ENCODE measurements around the gene COPS7B. TPM values are rescaled to one million over a fixed set of nuclear protein-coding genes. Genes with fewer than 3 reads are reported as not detected.

Gene COPS7B
- total RNA-seq, 6 experiments from 2014 or later, result 34.9 to 45.6 (median 40.9) TPM

- no peaks in the 10 kb centered on the region for H3K27me3 Mint-ChIP-seq (ENCODE audit: insufficient read depth)
- H3K4me3 Mint-ChIP-seq, result no peak overlapping the region
- no peak overlapping the region for H3K27ac Mint-ChIP-seq
- H3K9me3 Mint-ChIP-seq, result no peaks in the 10 kb centered on the region
- no peaks in the 10 kb centered on the region for H3K4me1 Mint-ChIP-seq (ENCODE audit: low read depth)
- H3K36me3 Mint-ChIP-seq (ENCODE audit: low read depth), result peaks cover 4% of the 10 kb centered on the region; the same call in 1 of the 2 replicates
- no peak for TF ChIP-seq CTCF (IDR thresholded peaks at IDR 0.05)
- no peak for DNase-seq
These were observed 35.0 kb upstream of the COPS7B start for GRCh38 chr2:231751042-231751815.

GRCh38 chr2:231752061-231752460 is 34.2 kb upstream of the COPS7B start:
- no peak for DNase-seq
- Mint-ChIP-seq H3K27ac (no peak overlapping the region), H3K4me1 (ENCODE audit: low read depth) (no peaks in the 10 kb centered on the region), H3K4me3 (no peak overlapping the region), H3K36me3 (ENCODE audit: low read depth) (peaks cover 4% of the 10 kb centered on the region; the same call in 1 of the 2 replicates), H3K27me3 (ENCODE audit: insufficient read depth) (no peaks in the 10 kb centered on the region), H3K9me3 (no peaks in the 10 kb centered on the region)
- no peak for TF ChIP-seq CTCF (IDR thresholded peaks at IDR 0.05)

GRCh38 chr2:231761735-231762134 is 24.5 kb upstream of the COPS7B start:
- TF ChIP-seq CTCF (IDR thresholded peaks at IDR 0.05), result no peak
- Mint-ChIP-seq H3K4me1 (ENCODE audit: low read depth) (peaks cover 5% of the 10 kb centered on the region; the same call in 1 of the 2 replicates), H3K36me3 (ENCODE audit: low read depth) (no peaks in the 10 kb centered on the region), H3K4me3 (no peak overlapping the region), H3K27me3 (ENCODE audit: insufficient read depth) (no peaks in the 10 kb centered on the region), H3K27ac (no peak overlapping the region), H3K9me3 (no peaks in the 10 kb centered on the region)
- DNase-seq, result no peak

GRCh38 chr2:231764124-231764523 is 22.1 kb upstream of the COPS7B start:
- H3K4me1 Mint-ChIP-seq (ENCODE audit: low read depth), result peaks cover 21% of the 10 kb centered on the region
- H3K27ac Mint-ChIP-seq, result no peak overlapping the region
- H3K9me3 Mint-ChIP-seq, result no peaks in the 10 kb centered on the region; the same call in 1 of the 2 replicates
- no peaks in the 10 kb centered on the region for H3K27me3 Mint-ChIP-seq (ENCODE audit: insufficient read depth)
- no peak overlapping the region for H3K4me3 Mint-ChIP-seq
- no peak for DNase-seq
- peaks cover 6% of the 10 kb centered on the region for H3K36me3 Mint-ChIP-seq (ENCODE audit: low read depth)
- TF ChIP-seq CTCF (IDR thresholded peaks at IDR 0.05), result no peak

- Mint-ChIP-seq H3K4me3 (no peak overlapping the region), H3K36me3 (ENCODE audit: low read depth) (peaks cover 11% of the 10 kb centered on the region), H3K4me1 (ENCODE audit: low read depth) (peaks cover 27% of the 10 kb centered on the region), H3K27ac (no peak overlapping the region), H3K9me3 (no peaks in the 10 kb centered on the region; the same call in 1 of the 2 replicates), H3K27me3 (ENCODE audit: insufficient read depth) (no peaks in the 10 kb centered on the region)
- TF ChIP-seq CTCF (IDR thresholded peaks at IDR 0.05), result no peak
- DNase-seq, result no peak
These were observed 21.5 kb upstream of the COPS7B start for GRCh38 chr2:231764760-231765159.
